IPS DF 4.7 (cell line): ENCODE measurements around the gene KAT2B.

Experiments used
- DNase-seq: peaks from one replicate; pipeline ENCODE4 v3.0.0-alpha.2; 2013; ENCODE audit warnings: low spot score; ENCODE audit errors: extremely low read depth

The KAT2B gene

DNA sequence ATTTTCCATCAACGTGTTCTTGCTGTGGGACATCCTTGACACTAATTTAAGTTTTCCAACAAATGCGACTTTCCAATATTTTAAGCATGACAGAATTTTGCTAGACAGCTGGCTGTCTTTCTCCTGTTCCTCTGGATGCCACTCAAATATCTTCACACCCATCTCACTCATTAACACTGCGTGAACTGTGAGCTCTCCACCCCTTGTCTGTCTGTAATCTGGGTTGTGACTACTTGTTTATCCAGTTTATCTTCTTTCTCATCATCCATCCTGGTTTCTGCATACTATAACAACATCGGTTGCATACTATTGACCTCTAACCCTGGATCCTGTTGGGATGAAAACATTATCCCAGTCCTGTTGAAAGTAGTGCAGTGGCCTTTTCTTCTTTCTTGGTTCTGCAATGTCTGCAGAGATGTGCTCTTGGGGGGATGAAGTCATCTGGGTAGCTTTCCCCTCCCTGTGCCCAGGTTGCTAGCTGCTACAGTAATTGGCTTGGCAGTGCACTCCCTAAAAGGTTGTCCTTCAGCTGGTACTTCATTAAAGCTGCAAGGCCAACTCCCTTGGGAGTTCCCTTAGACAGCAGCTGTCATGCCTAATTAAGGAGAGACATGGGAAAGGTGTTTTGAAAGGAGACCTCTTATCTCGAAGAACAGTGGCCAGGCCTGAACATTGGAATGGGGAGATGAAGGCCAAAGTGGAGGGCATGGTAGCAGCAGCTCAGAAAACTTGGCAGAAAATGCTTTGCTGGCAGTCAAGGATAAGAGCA is 24.7 kb downstream of the KAT2B start:
- DNase-seq, result no peak

DNA sequence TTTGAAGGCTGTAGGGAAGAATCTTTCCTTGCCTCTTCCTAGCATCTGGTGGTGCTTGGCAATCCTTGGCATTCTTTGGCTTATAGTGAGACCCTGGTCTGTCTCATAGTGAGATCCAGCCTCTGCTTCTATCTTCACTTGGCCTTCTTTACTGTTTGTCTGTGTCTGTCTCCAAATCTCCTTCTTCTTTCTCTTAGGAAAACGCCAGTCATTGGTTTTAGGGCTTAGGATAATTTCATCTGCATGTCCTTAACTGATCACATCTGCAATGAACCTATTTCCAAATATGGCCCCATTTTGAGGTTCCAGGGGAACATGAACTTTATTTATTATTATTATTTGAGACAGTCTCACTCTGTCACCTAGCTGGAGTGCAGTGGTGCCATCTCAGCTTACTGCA is 25.8 kb downstream of the KAT2B start:
- DNase-seq, result no peak

DNA sequence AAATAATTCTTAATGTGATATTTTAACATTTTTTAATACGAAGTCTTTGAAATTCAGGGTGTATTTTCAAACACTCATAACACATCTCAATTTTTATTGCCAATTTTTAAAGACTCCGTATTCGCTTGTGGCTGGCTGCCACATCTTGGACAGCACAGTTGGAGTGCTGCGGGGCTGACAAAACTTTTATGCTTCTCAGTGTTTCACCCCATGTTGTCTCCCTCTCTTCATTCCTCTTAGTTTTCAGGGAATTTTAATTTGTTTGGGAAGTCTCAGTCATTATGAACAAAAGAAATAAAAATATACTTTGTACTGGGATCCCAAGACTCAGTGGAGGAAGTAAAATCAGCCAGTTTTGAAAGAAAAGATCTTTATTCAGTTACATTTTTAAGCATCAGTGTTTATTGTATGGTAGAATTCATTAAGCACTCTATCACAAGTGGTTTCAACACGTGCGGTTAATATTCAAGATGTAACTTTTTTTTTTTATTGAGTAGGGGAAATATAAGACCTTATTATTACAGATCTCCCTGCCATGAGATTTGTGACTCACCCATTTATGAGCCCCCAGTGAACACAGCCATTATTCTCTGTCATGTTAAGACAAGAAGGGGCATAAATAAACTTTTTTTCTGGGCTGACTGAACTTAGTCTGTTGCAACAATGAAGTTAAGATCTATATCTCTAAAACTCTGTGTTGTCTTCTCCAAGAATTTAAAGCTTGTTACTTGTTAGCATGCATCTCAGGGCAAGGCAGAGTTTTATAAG is 26.8 kb downstream of the KAT2B start:
- no peak for DNase-seq

DNA sequence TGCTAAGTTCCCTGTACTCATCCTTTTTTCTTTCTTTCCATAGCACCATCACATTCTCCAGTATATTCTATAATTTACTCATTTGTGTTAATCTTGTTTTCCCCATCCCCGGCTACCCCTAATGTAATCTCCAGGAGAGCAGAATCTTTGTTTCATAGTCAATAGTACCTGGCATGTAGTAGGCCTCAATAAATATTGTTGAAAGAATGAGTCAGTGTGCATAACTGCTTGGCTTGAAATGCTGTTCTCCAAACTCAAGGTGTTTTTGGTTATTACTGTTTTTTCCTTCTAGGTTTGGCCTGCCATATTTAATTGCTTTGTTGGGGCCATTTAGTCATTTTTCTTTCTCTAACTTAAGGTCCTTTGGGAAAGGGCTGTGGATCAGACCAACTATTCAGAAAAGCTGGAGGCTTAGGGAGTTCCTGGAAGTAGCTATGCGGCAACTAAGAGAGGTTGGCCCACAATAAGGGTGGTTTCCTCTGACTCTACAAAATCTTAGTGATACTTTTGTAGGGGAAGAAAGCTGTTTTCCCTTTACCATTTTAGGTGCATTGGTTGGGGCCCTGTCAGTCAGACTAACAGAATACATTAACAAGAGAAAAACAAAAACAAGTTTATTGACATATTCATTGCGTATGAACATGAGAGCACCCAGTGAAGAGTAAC is 28.4 kb downstream of the KAT2B start:
- no peak for DNase-seq

DNA sequence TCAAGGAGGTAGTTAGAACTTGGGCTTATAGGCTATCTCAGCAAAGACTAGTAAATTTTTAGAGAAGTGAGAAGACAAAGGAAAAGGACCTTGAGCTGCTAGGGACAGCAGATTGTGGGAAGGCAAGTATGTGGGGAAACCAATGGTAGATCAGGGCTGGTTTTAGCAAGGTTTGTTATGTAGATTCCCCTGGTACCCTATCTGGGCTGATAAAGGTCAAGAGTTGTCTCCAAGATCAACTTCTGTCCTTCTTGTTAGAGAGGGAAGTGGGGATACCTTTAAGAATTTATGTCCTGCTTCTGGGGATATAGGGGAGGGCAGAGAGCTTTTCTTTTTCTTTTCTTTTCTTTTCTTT is 28.9 kb downstream of the KAT2B start:
- no peak for DNase-seq

DNA sequence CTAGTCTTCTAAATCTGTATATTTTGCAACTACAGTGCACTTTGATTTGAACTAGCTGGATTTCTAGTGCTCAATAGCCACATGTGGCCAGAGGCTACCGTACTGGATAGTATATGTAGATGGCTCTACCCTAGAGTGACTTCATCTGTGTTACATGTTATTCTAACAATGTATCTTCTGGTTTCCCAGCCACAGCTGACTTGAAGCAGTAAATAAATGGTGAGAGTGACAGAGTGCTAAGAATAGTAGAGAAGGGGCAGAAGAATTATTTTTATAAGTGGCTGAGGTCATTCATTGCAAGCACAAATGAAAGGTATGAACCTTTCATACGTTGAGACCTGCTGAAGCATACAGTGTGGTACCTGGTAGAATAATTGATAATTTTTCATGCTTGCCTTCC is 30.9 kb downstream of the KAT2B start:
- DNase-seq, result no peak

DNA sequence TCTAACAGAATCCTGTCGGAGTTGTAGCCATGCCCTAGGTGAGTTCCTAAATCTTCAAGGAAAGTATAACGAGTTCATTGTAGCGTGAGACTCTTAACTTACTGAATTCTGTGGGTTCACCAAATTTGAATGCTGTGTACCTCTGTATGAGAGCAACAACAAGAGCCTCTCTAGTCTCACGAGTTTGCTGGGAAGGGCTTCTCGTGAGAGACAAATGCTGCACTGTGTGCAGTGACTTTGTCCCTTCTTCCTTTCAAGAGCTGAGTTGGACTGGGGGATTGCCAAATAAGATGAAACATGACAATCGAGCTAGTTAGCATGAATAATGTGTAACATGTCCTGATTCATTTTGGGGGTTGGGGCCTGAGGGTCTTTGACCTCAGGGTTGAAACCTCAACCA is 32.2 kb downstream of the KAT2B start:
- DNase-seq, result no peak

DNA sequence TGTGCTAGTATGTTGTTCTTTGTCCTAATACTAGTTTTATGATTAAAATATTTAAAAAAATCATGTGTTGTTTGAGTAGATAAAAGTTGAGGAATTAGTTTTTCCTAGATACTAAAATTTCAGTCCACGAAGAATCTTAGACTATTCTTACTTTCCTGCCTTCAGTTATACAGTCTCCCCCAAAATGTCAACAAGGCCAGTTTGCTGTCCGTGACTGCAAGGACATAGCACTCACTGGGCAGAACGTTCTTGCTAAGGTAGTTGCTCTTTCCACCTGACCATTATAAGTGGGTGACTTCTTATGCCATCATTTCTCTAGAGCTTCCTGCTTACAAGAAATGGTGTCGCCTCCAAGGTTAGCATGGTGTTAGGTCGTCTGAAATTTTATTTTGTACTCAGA is 32.8 kb downstream of the KAT2B start:
- no peak for DNase-seq

DNA sequence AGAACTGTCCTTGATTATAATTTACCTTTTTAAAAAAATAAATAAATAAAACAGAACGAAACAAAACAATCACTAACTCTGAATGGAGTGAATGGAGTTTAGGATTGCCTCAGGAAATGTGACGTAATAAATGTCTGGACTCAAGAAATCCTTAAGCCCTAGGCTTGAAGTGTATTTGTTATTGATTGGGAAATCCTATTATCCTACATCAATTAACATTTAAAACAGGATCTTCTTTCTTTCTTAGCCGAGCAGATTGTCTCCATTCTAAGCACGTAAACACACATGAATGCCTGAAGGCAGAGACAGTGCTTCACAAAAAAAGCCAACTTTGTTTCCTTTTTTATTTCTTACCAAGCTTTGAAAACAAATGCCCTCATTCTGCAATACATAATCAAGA is 33.4 kb downstream of the KAT2B start:
- DNase-seq, result no peak

DNA sequence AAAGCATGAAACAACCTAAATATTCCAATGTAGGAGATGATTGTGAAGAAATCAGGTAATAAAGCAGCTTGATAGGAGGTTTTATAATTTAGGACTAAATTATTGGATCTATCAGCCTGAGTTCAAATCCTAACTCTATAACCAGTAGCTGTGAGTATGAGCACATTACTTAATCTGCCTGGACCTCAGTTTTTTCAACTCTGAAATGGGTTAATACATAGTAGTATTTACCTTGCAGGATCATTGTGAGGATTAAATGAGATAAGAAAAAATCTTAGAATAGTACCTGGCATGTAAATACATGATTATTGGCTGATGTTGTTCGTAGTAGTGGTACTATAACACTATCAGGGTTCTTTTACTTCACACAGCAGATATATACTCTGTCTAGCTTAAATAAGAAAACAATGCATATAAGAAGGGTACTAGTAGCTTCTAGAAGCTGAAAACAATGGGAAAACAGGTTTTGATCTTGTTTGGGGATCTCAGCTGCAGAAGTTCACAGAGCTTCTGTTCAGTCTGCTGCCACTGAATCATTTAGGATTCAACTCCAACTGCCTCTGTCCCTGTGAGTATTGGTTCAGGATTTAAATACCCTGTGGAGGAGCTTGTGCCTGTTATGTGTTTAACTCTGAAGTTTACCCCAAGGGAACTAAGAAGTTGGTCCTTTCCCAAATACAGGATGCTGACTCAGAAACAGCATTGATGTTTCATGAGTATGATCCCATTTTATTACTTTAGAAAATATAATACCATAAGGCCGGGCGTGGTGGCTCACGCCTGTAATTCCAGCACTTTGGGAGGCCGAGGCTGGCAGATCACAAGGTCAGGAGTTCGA is 34.2 kb downstream of the KAT2B start:
- no peak for DNase-seq

DNA sequence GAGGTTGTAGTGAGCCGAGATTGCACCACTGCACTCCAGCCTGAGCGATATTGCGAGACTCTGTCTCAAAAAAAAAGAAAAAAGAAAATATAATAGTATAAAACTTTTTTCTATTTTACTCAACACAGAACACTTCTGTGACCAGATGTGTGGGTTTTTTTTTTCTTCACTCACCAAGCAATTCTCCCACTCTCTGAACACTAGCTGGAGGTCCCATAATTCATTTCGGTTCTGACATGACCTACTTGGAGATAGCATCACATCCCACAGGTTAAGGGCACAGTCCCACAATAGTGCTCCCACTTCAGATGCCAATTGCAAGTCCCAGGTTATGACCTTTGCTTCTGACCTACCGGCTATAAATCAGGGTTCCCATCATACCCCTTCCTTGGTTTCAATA is 35.0 kb downstream of the KAT2B start:
- no peak for DNase-seq

DNA sequence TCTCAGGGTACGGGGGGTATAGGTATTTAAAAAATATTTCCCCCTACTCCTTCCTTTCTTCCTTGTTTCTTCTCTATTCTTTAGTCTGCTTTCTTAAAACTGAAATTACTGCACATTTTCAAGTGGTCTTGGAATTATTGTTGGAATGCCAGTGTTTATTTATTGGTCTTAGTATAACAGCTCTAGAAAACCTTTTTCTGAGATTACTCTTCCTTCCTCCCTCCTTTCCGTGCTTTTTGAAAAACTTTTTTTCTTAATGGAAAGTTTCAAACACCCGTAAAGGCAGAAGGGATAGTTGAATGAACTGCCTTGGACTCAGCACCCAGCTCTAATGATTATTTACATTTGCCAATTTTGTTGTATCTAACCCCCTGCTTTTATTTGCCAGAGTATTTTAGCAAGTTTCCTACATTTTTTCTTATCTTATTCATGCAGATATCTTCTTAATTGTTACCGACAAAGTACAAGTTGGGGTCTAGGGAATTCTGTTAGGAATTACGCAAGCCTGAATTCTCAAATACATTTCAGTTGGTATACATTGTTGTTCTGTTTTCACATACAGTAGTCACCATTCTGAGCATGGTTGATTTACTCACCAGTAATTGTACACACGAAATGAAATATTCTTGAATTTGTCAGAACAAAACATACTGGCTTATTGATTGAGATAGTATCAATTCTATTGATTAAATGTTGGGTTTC is 36.2 kb downstream of the KAT2B start:
- no peak for DNase-seq

DNA sequence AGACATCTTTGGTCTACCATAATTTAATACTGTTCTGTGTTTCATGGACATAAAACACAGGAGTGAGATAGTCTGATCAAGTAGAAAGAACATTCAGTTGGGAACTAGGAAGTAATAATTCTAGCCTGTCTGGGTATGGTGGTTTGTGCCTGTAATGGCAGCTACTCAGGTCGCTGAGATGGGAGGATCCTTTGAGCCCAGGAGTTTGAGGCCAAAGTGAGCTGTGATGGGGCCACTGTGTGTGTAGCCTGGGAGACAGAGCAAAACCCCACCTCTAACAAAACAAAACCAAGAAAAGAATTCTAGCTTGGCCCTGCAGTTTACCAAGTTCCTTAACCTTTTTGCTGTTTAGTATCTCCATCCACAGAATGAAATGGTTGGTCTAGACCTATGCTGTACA is 36.8 kb downstream of the KAT2B start:
- no peak for DNase-seq

DNA sequence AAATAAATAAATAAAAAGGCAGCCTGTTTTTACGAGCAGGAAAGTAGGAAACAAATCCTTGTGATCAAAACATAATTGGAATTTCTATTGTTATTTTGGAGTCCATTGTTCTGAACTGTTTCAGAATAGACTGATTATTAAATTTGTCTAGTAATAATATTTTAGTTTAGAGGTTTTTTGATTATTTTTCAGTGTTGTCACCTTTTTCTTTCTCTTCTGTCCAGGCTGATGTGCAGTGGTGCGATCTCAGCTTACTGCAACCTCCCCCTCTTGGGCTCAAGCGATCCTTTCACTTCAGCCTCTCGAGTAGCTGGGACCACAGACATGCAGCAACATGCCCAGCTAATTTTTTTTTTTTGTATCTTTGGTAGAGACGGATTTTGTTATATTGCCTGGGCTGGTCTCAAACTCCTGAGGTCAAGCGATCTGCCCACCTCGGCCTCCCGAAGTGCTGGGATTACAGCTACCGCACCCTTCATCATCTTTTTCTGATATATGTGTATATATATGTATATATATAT is 38.0 kb downstream of the KAT2B start:
- DNase-seq, result no peak

DNA sequence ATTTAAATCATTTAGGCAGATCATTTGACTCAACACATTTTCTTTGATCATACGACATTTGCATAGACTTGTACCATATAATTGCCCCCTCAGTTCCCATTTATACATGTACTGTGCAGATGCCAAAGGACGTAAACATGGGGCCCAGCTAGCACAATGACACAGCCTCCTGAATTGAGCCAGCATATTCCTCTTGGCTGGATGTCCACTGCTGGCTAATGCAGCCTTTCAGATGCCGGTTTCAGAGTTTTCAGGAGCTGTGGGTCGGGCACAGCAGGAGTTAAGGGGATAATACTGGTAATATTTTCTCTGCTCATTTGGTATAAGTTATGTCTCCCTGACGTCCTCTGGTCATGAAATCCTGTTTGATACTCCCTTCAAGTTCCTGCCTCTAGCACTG is 39.4 kb downstream of the KAT2B start:
- DNase-seq, result no peak

DNA sequence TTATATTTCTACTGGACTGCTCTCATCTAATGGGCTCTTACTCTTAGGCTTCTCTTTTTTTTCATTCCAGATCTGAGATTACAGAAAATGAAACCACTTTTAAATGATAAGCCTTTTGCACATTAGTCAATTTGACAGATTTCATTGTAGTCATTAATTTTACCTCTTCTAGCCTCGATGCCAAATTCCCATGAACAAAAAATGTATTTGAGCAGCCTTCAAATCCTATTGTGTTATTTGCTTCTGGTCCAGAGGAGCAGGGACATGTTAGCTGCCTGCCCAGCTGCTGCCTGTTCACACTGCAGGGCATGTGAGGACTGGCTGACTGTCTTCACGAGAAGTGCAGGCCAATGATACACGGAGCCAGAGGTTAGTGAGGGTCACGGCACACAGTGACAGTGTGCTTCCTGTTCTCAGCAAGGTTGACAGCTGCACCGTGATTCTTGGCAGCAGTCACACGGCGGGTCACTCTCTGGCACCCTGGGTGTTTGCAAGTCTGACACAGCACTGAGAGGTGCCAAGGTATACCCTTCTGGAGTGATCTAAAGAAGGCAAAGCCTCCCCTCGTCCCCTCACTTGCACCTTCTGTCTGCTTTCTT is 40.8 kb downstream of the KAT2B start:
- DNase-seq, result no peak

DNA sequence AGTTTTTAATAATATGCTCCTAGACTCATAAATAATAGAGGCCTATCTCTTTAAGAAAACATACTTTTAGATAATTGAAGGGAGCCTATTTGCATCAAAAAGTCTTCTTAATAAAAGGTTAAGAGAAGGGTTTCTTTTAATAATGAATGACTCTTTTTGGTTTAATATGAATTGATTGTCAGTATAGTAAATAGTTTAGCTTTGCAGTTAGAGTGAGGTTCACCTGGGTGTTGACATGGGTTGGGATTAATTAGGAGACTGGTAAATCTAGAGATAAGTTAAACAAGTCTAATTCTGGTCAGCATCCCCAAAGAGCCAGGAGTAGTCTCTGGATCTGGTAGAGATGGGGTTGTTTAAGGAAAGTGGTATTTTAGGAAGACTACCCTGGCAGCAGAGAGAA is 43.0 kb downstream of the KAT2B start:
- DNase-seq, result no peak

DNA sequence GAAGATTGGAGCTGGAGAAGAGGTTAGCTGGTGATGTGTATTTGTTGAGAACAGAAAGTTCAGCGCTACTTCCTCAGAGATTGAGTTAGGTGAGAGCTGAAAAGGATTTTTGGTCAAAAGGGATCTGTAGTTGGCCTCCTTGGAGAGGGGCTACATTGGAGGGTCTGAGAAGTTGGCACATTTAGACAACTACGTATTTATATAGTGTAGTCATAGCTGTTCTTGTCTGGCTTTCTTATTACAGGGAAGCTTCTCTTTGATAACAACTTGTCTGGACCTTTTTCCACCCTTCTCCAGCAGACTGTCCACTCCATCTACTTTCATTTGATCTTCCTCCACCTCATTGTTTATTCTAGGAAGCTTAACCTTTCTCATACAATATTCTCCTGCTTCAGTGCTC is 43.7 kb downstream of the KAT2B start:
- DNase-seq, result no peak

DNA sequence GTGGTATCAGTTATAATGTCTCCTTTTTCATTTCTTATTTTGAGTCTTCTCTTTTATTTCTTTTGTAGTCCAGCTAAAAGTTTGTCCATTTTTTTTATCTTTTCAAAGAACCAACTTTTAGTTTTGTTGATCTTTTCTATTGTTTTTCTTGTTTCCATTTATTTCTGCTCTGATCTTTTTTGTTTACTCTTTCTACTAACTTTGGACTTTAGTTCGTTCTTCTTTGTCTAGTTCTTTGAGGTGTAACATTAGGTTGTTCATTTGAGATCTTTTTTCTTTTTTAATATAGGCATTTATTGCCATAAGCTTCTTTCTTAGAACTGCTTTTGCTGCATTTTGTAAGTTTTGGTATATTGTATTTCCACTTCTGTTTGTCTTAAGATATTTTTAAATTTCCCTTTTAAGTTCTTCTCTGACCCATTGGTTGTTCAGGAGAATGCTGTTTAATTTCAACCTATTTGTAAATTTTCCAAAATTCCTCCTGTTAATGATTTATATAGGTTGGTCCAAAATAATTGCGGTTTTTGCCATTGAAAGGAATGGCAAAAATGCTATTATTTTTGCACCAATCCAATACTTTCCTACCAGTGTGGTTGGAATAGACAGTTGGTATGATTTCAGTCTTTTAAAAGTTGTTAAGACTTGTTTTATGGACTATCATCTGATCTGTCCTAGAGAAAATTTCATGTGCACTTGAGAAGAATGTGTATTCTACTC is 51.2 kb downstream of the KAT2B start:
- no peak for DNase-seq

DNA sequence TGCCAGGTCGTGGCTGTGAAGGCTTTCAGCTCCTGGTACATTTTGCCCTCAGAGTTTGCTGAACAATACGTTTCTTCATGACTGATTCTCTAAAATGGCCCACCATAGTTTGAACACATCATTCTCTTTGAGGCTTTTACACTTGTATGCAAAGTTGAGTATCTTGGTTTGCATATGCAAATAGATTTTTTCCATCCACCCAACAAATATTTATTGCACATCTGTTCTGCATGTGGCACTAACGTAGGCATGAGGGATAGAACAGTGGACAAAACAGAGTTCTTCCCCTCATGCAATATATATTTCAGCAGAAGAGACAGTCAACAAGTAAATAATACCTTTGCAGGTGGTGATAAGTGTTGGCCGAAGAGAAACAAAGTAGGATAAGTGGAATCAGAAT is 55.2 kb downstream of the KAT2B start:
- no peak for DNase-seq
